Measurements from ENCODE around the gene SLC27A1. TPM values are rescaled to one million over a fixed set of nuclear protein-coding genes. Genes with fewer than 3 reads are reported as not detected.

SLC27A1 gene
- total and polyA plus RNA-seq, 2 donors (not counting 3 experiments of a cell fraction or from before 2014, with no cell fraction given): 10.4 to 13.5 TPM

GRCh38 chr19:17539238-17540117 is 69.2 kb downstream of the SLC27A1 start:
- H3K36me3 ChIP-seq (ENCODE audit: control insufficient read depth in 2 of 2, extremely low read depth in 1 of 2, insufficient read depth in 2 of 2, low read length in 2 of 2): no peaks in the 10 kb centered on the region
- peak overlapping the region in 2 of 3 experiments; percentile 6 to 38 for H3K4me3 ChIP-seq (replicated peaks in 1 of 3; ENCODE audit: insufficient read depth in 1 of 3, low read depth in 1 of 3, low read length in 3 of 3)
- H3K4me2 ChIP-seq (ENCODE audit: insufficient read depth, low read length): peak overlapping the region; percentile 63
- no peaks in the 10 kb centered on the region for H3K27me3 ChIP-seq (ENCODE audit: control insufficient read depth in 2 of 2, insufficient read depth in 2 of 2, low read length in 2 of 2)
- CTCF ChIA-PET: interaction anchor here (0.6 to 2.2 kb wide), 9 partner anchors 10 to 227 kb away, joined by 3 to 25 read pairs (median 6); no protein-coding TSS in a partner anchor
- FAIRE-seq: peak; percentile 87
- peak; percentile 93 for DNase-seq (ENCODE audit: low read depth, low spot score)
- peak overlapping the region; percentile 74 for H2AFZ ChIP-seq (ENCODE audit: low read depth, low read length)
- H3K9me3 ChIP-seq (replicated peaks; ENCODE audit: control insufficient read depth, insufficient read depth, low read length): no peaks in the 10 kb centered on the region
- no peaks in the 10 kb centered on the region for H3K9me1 ChIP-seq (replicated peaks; ENCODE audit: control insufficient read depth, extremely low read depth, insufficient read depth, low read length)
- BruUV-seq (replicated peaks): no TSS peak
- intact Hi-C loops (cut with micrococcal nuclease) (loop anchor here (1.0 kb wide), 2 partner anchors 14 to 35 kb away; no protein-coding TSS in a partner anchor), dilution Hi-C loops (cut with MboI; ENCODE audit: extremely low pct_ligation_motif_present, low sequenced_read_pairs) (no loop called here)
- no peak for TF ChIP-seq GATA2 (IDR thresholded peaks at IDR 0.05; ENCODE audit: insufficient read depth, insufficient read length, low read depth, low read length)
- peak in 1 of 2 donors; percentile 67 for TF ChIP-seq CTCF (IDR thresholded peaks at IDR 0.05; ENCODE audit: extremely low read depth in 1 of 2, insufficient read depth in 1 of 2, low read depth in 1 of 2, low read length in 2 of 2)
- no peak for TF ChIP-seq FOS (IDR thresholded peaks at IDR 0.05; ENCODE audit: borderline replicate concordance, insufficient read depth, low read length)
- no peak for TF ChIP-seq MYC (IDR thresholded peaks at IDR 0.05; ENCODE audit: low read depth, low read length)
- TF ChIP-seq MAX (IDR thresholded peaks at IDR 0.05; ENCODE audit: insufficient read depth, insufficient read length): peak; percentile 34
- no peak for TF ChIP-seq POLR2A (IDR thresholded peaks at IDR 0.05; ENCODE audit: low read depth, low read length)
- no peak overlapping the region for H3K27ac ChIP-seq (ENCODE audit: insufficient read depth, low read depth, low read length)
- H3K9ac ChIP-seq (replicated peaks; ENCODE audit: extremely low read depth, insufficient read depth, low read length): no peak overlapping the region
- H3K4me1 ChIP-seq (ENCODE audit: control insufficient read depth, extremely low read depth, insufficient read depth, low read length): peaks cover 7% of the 10 kb centered on the region
- H3K79me2 ChIP-seq (ENCODE audit: control insufficient read depth, insufficient read depth, low read length): no peaks in the 10 kb centered on the region
- POLR2A ChIA-PET: no interaction called here
- H4K20me1 ChIP-seq (replicated peaks; ENCODE audit: control insufficient read depth, extremely low read depth, insufficient read depth, low read length): no peaks in the 10 kb centered on the region

All from endothelial cell of umbilical vein (primary cell).